GM19324 (cell line): ENCODE results near the gene CYP27C1.

Source experiments
- ATAC-seq: cut with Tn5 transposase; IDR thresholded peaks from one replicate; pipeline ENCODE4 v1.9.1; 2021; ENCODE audit warnings: mild to moderate bottlenecking, moderate library complexity; ENCODE audit not compliant: unreplicated experiment, low FRiP score

The CYP27C1 gene

GRCh38 chr2:127195140-127196074 lies 24.7 kb downstream of the CYP27C1 start:
- ATAC-seq = no peak

- no peak for ATAC-seq
These were observed 25.7 kb downstream of the CYP27C1 start for GRCh38 chr2:127194447-127194846.

DNA sequence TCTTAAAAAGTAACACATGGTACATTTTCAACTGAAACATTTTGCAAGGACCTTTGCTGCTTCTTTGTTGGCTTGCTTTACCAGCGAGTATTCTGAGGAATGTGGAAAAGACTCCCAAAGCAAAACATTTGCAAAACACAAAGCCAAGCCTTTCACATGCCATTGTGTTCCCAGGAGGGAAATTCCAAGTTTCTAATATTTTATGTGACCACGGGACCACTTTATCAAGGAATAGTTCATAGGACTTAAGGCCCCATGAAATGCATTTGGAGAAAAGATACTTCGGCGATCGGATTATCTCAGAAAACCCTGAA lies 26.2 kb downstream of the CYP27C1 start:
- no peak for ATAC-seq

- ATAC-seq = no peak
These were observed 26.7 kb downstream of the CYP27C1 start for GRCh38 chr2:127193164-127193966.

- no peak for ATAC-seq
These were observed 28.5 kb downstream of the CYP27C1 start for GRCh38 chr2:127191331-127192219.

DNA sequence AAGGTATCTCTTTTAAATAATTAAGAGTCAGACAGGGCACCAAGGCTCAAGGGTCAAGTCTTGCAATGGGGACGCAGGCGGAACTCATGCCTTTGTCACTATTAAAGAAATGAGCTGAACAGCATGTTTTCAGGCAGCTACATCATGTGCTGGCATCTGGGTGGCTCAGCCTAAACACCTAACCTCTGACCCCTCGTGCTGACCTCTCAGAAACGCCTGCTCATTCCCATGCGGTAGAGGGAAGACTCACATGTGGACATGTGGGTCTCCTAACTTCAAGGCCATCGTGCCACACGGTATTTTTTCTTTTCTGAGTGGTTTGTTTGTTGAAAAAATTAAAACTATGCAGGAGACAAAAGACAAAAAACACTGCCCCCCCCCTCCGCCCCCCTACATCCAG lies 31.3 kb downstream of the CYP27C1 start:
- ATAC-seq = no peak

- ATAC-seq = no peak
These were observed 32.3 kb downstream of the CYP27C1 start for GRCh38 chr2:127187831-127188230.

- ATAC-seq = no peak
These were observed 32.9 kb downstream of the CYP27C1 start for GRCh38 chr2:127187081-127187775.

- ATAC-seq = no peak
These were observed 34.4 kb downstream of the CYP27C1 start for GRCh38 chr2:127185705-127186104.

- ATAC-seq = no peak
These were observed 35.0 kb downstream of the CYP27C1 start for GRCh38 chr2:127185093-127185492.

DNA sequence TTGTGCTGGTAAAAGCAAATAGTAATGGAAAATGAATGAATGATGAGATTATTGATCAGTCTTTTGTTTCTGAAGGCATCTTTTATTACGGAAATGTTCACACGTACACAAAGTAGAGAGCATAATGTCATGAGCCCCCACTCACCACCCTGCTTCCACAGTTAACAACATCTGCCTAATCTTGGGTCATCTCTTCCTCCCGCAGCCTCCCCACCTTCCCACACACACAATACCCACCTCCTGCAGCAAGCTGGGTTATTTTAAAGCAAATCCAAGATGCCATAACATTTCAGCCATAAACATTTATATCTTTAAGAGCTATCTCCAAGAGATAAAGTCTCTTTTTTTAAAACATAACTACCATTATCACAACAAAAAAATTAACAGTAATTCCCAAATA lies 36.3 kb downstream of the CYP27C1 start:
- no peak for ATAC-seq

- ATAC-seq = no peak
These were observed 37.3 kb downstream of the CYP27C1 start for GRCh38 chr2:127182626-127183458.

GRCh38 chr2:127181851-127182250 lies 38.2 kb downstream of the CYP27C1 start:
- ATAC-seq = no peak

- ATAC-seq = no peak
These were observed 40.3 kb downstream of the CYP27C1 start for GRCh38 chr2:127179766-127180165.

DNA sequence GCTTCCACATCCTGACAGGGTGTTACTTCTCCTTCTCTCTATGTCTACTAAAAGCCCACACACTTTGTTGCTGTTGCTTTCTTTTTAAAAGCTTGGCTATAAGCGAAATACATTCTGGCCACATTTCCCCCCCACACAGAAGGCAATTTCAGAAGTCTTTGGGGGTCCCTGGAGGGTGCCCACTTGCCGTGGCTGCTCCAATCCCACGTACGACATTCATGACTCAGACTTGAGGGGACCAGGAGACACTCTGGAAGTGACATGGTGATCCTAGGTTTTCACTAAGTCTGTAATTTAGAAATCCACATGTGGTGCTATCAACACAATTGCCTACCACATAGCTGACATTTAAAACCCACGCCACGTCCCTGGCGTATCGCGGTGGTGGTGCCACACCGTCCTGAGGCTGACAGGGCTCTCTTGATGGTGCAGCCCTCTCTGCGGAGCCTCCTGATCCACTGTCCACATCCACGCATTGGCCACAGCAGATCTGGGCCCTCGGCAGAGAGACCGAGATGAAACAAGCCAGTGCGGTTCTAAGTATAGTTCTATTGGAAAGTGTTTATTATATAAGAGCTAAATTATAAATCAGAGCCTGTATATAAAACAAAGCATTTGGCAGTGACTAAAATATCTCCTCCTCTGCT lies 42.4 kb downstream of the CYP27C1 start:
- no peak for ATAC-seq

DNA sequence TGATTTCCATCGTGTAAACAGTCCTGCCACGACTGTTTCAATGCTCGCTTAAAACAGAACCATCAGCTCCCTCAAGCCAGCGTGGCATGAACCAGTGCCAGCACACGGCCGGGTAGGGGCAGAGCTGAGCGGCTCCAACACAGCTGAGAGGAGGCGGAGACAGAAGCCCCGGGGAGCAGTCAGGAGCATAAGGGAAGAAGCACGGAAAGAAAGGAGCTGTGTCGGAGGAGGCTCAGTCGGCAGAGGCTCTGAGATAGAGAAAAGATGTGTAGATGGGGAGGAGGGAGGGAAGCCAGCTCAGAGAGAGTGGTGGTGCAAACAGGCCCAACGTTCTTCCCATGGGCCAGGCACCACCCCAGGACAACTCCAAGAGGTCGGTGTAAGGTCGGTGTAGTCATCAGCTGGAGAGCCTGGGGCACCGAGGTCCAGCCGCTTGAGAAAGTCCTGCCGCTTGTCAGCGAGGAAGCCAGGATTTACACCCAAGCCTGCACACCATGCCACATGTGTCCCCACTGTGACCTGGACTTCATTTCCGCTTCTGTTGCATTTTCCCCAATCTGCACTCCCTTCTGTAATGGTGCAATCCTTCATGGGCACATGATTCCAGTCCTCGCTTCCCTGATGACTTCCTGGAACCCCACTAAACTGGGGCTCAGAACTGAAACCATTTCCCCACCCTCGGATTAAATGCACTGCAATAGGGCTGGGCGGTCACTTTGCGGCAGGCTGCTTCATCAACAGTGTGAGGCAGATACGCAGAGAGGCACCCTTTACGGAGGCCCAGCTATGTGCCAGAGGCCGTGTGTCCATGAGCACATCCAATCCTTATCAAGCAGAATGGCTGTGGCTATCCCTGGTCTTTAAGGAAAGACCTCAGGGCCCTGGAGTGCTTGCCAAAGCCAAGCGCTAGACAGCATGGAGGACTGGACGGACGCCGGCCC lies 43.5 kb downstream of the CYP27C1 start:
- ATAC-seq = no peak

GRCh38 chr2:127175751-127176354 lies 44.2 kb downstream of the CYP27C1 start:
- no peak for ATAC-seq
